ENCODE data around the gene TLCD5. TPM values are rescaled to one million over a fixed set of nuclear protein-coding genes. Genes with fewer than 3 reads are reported as not detected.

Gene TLCD5
- polyA plus RNA-seq (2013): 5.9 and 6.1 TPM in 2 replicates

GRCh38 chr11:120324932-120325810 is at the start of gene TLCD5:
Gene TLCD5 (plus strand): TSS chr11:120325299. CDS start chr11:120327442, 2,143 bp downstream.
- peak within 1 kb of the TSS; percentile 78 for H3K9ac ChIP-seq (ENCODE audit: low read length)
- no CpG with 5 or more reads among the region's 84 CpGs for WGBS (ENCODE audit: extremely low coverage, insufficient coverage, insufficient read length)
- H2BK5ac ChIP-seq (ENCODE audit: low read depth, low read length, poor library complexity): peak within 1 kb of the TSS; percentile 72
- H2AFZ ChIP-seq (ENCODE audit: insufficient read depth, low read length, poor library complexity): peak within 1 kb of the TSS; percentile 99
- H3K79me2 ChIP-seq (ENCODE audit: control insufficient read depth, insufficient read depth, low read length, poor library complexity): peaks cover 4% of the 10 kb centered on the region
- H3K23ac ChIP-seq (ENCODE audit: low read length): no peak within 1 kb of the TSS
- H3K79me1 ChIP-seq (ENCODE audit: low read length): peaks cover 4% of the 10 kb centered on the region
- H3K27ac ChIP-seq (ENCODE audit: low read depth, low read length): peak within 1 kb of the TSS; percentile 76
- H4K12ac ChIP-seq (ENCODE audit: low read depth, low read length): peak within 1 kb of the TSS; percentile 99
- peaks cover 0 to 2% of the 10 kb centered on the region in 2 experiments for H3K4me1 ChIP-seq (ENCODE audit: control insufficient read depth in 1 of 2, insufficient read depth in 2 of 2, low read length in 2 of 2)
- peak within 1 kb of the TSS; percentile 83 for H3K4ac ChIP-seq (ENCODE audit: low read depth, low read length)
- no peaks in the 10 kb centered on the region for H3K9me3 ChIP-seq (ENCODE audit: insufficient read depth, low read depth, low read length)
- H3K27me3 ChIP-seq (ENCODE audit: insufficient read depth, low read length): no peaks in the 10 kb centered on the region
- peak within 1 kb of the TSS; percentile 91 for H3K4me3 ChIP-seq (ENCODE audit: low read depth, low read length)
- peak within 1 kb of the TSS; percentile 32 for H2AK5ac ChIP-seq (ENCODE audit: low read length)
- peak within 1 kb of the TSS; percentile 50 for H2BK12ac ChIP-seq (ENCODE audit: low read length)
- peak; percentile 70 to 74 for DNase-seq
- peak within 1 kb of the TSS; percentile 82 for H3K4me2 ChIP-seq (ENCODE audit: low read length)
- H2BK120ac ChIP-seq (ENCODE audit: insufficient read depth, low read length, poor library complexity): peak within 1 kb of the TSS; percentile 83
- H4K91ac ChIP-seq (ENCODE audit: low read depth, low read length): peak within 1 kb of the TSS; percentile 88
- H4K8ac ChIP-seq (ENCODE audit: low read depth, low read length): peak within 1 kb of the TSS; percentile 99
- H3K18ac ChIP-seq (ENCODE audit: low read length): peak within 1 kb of the TSS; percentile 98
- peaks cover 4% of the 10 kb centered on the region in 2 experiments for H3K36me3 ChIP-seq (ENCODE audit: control insufficient read depth in 1 of 2, insufficient read depth in 2 of 2, low read length in 2 of 2)
- H3K14ac ChIP-seq (ENCODE audit: low read length): peak within 1 kb of the TSS; percentile 96

- Histone ChIP-seq H3K36me3 (ENCODE audit: control insufficient read depth in 1 of 2, insufficient read depth in 2 of 2, low read length in 2 of 2) (no peaks in the 10 kb centered on the region), H3K18ac (ENCODE audit: low read length) (no peak overlapping the region), H3K79me1 (ENCODE audit: low read length) (peaks cover 16% of the 10 kb centered on the region), H4K91ac (ENCODE audit: low read depth, low read length) (peak overlapping the region; percentile 52), H3K27ac (ENCODE audit: low read depth, low read length) (no peak overlapping the region), H2BK12ac (ENCODE audit: low read length) (peak overlapping the region; percentile 19), H4K8ac (ENCODE audit: low read depth, low read length) (peak overlapping the region; percentile 18), H3K4ac (ENCODE audit: low read depth, low read length) (no peak overlapping the region), H3K23ac (ENCODE audit: low read length) (no peak overlapping the region), H2AK5ac (ENCODE audit: low read length) (peak overlapping the region; percentile 17), H3K79me2 (ENCODE audit: control insufficient read depth, insufficient read depth, low read length, poor library complexity) (no peaks in the 10 kb centered on the region), H3K4me1 (ENCODE audit: control insufficient read depth in 1 of 2, insufficient read depth in 2 of 2, low read length in 2 of 2) (peaks cover 20 to 26% of the 10 kb centered on the region in 2 experiments), H2AFZ (ENCODE audit: insufficient read depth, low read length, poor library complexity) (no peak overlapping the region), H3K9ac (ENCODE audit: low read length) (no peak overlapping the region), H3K9me3 (ENCODE audit: insufficient read depth, low read depth, low read length) (no peaks in the 10 kb centered on the region), H3K14ac (ENCODE audit: low read length) (peak overlapping the region; percentile 16), H4K12ac (ENCODE audit: low read depth, low read length) (no peak overlapping the region), H2BK120ac (ENCODE audit: insufficient read depth, low read length, poor library complexity) (no peak overlapping the region), H3K27me3 (ENCODE audit: insufficient read depth, low read length) (no peaks in the 10 kb centered on the region), H3K4me3 (ENCODE audit: low read depth, low read length) (no peak overlapping the region), H3K4me2 (ENCODE audit: low read length) (no peak overlapping the region), H2BK5ac (ENCODE audit: low read depth, low read length, poor library complexity) (no peak overlapping the region)
- WGBS (ENCODE audit: extremely low coverage, insufficient coverage, insufficient read length): no CpG with 5 or more reads among the region's 5 CpGs
- no peak for DNase-seq
Measured at GRCh38 chr11:120279502-120279901, 45.6 kb upstream of the TLCD5 start.

GRCh38 chr11:120280600-120281051 is 44.5 kb upstream of the TLCD5 start:
- H3K4me2 ChIP-seq (ENCODE audit: low read length): peak overlapping the region; percentile 11
- no peak overlapping the region for H3K4me3 ChIP-seq (ENCODE audit: low read depth, low read length)
- no CpG with 5 or more reads among the region's 5 CpGs for WGBS (ENCODE audit: extremely low coverage, insufficient coverage, insufficient read length)

GRCh38 chr11:120281143-120281795 is 43.8 kb upstream of the TLCD5 start:
- Histone ChIP-seq H3K27me3 (ENCODE audit: insufficient read depth, low read length) (no peaks in the 10 kb centered on the region), H3K27ac (ENCODE audit: low read depth, low read length) (peak overlapping the region; percentile 86), H2AFZ (ENCODE audit: insufficient read depth, low read length, poor library complexity) (no peak overlapping the region), H3K18ac (ENCODE audit: low read length) (peak overlapping the region; percentile 4), H3K9ac (ENCODE audit: low read length) (no peak overlapping the region), H4K12ac (ENCODE audit: low read depth, low read length) (no peak overlapping the region), H3K79me1 (ENCODE audit: low read length) (peaks cover 16% of the 10 kb centered on the region), H3K14ac (ENCODE audit: low read length) (peak overlapping the region; percentile 33), H2BK5ac (ENCODE audit: low read depth, low read length, poor library complexity) (peak overlapping the region; percentile 74), H3K4me3 (ENCODE audit: low read depth, low read length) (no peak overlapping the region), H3K9me3 (ENCODE audit: insufficient read depth, low read depth, low read length) (no peaks in the 10 kb centered on the region), H3K4me1 (ENCODE audit: control insufficient read depth in 1 of 2, insufficient read depth in 2 of 2, low read length in 2 of 2) (peaks cover 20 to 26% of the 10 kb centered on the region in 2 experiments), H3K23ac (ENCODE audit: low read length) (no peak overlapping the region), H4K91ac (ENCODE audit: low read depth, low read length) (peak overlapping the region; percentile 67), H3K36me3 (ENCODE audit: control insufficient read depth in 1 of 2, insufficient read depth in 2 of 2, low read length in 2 of 2) (no peaks in the 10 kb centered on the region), H3K4ac (ENCODE audit: low read depth, low read length) (no peak overlapping the region), H3K79me2 (ENCODE audit: control insufficient read depth, insufficient read depth, low read length, poor library complexity) (no peaks in the 10 kb centered on the region), H2AK5ac (ENCODE audit: low read length) (peak overlapping the region; percentile 20), H3K4me2 (ENCODE audit: low read length) (peak overlapping the region; percentile 34), H2BK12ac (ENCODE audit: low read length) (peak overlapping the region; percentile 66), H2BK120ac (ENCODE audit: insufficient read depth, low read length, poor library complexity) (peak overlapping the region; percentile 61), H4K8ac (ENCODE audit: low read depth, low read length) (peak overlapping the region; percentile 33)
- DNase-seq: no peak
- no CpG with 5 or more reads among the region's 7 CpGs for WGBS (ENCODE audit: extremely low coverage, insufficient coverage, insufficient read length)

More at GRCh38 chr11:120280600-120281051, 44.5 kb upstream of the TLCD5 start:
- H3K14ac ChIP-seq (ENCODE audit: low read length): no peak overlapping the region
- H4K12ac ChIP-seq (ENCODE audit: low read depth, low read length): no peak overlapping the region
- H3K27ac ChIP-seq (ENCODE audit: low read depth, low read length): peak overlapping the region; percentile 86
- peak overlapping the region; percentile 46 for H2BK120ac ChIP-seq (ENCODE audit: insufficient read depth, low read length, poor library complexity)
- H3K9ac ChIP-seq (ENCODE audit: low read length): no peak overlapping the region
- no peaks in the 10 kb centered on the region for H3K9me3 ChIP-seq (ENCODE audit: insufficient read depth, low read depth, low read length)
- peak overlapping the region; percentile 21 for H4K8ac ChIP-seq (ENCODE audit: low read depth, low read length)
- H2AK5ac ChIP-seq (ENCODE audit: low read length): no peak overlapping the region
- no peaks in the 10 kb centered on the region for H3K27me3 ChIP-seq (ENCODE audit: insufficient read depth, low read length)
- H3K36me3 ChIP-seq (ENCODE audit: control insufficient read depth in 1 of 2, insufficient read depth in 2 of 2, low read length in 2 of 2): no peaks in the 10 kb centered on the region
- peaks cover 16% of the 10 kb centered on the region for H3K79me1 ChIP-seq (ENCODE audit: low read length)
- no peak overlapping the region for H2AFZ ChIP-seq (ENCODE audit: insufficient read depth, low read length, poor library complexity)
- H3K79me2 ChIP-seq (ENCODE audit: control insufficient read depth, insufficient read depth, low read length, poor library complexity): no peaks in the 10 kb centered on the region
- peak overlapping the region; percentile 19 for H2BK12ac ChIP-seq (ENCODE audit: low read length)
- H4K91ac ChIP-seq (ENCODE audit: low read depth, low read length): peak overlapping the region; percentile 67
- no peak overlapping the region for H3K18ac ChIP-seq (ENCODE audit: low read length)
- H3K4ac ChIP-seq (ENCODE audit: low read depth, low read length): no peak overlapping the region
- peak overlapping the region; percentile 74 for H2BK5ac ChIP-seq (ENCODE audit: low read depth, low read length, poor library complexity)
- peaks cover 20 to 26% of the 10 kb centered on the region in 2 experiments for H3K4me1 ChIP-seq (ENCODE audit: control insufficient read depth in 1 of 2, insufficient read depth in 2 of 2, low read length in 2 of 2)
- no peak overlapping the region for H3K23ac ChIP-seq (ENCODE audit: low read length)
- no peak for DNase-seq

Measured in trophoblast cell (in vitro differentiated cells and primary cell).